HEK293 (cell line): ENCODE data around the gene KRTCAP3.

ENCODE experiments used
- CTCF ChIP-seq: fragments of 450-650 bp; formaldehyde crosslinking; IDR thresholded peaks from 2 replicates; pipeline ENCODE4 v1.5.1; 2016; ENCODE audit warnings: missing biosample characterization, missing genetic modification characterization
- ZNF140 ChIP-seq: fragments of 450-650 bp; formaldehyde crosslinking; IDR thresholded peaks from 2 replicates; pipeline ENCODE4 v1.5.1; 2016; ENCODE audit warnings: missing biosample characterization, missing genetic modification characterization
- ZNF16 ChIP-seq: fragments of 450-650 bp; formaldehyde crosslinking; IDR thresholded peaks from 2 replicates; pipeline ENCODE4 v1.5.1; 2016; ENCODE audit warnings: low read depth, missing biosample characterization, missing genetic modification characterization
- ZNF398 ChIP-seq: fragments of 450-650 bp; formaldehyde crosslinking; IDR thresholded peaks from 2 replicates; pipeline ENCODE4 v1.5.1; 2017; ENCODE audit warnings: missing biosample characterization, missing genetic modification characterization

- no peak for TF ChIP-seq CTCF (tag by site-specific recombination)
- no peak for TF ChIP-seq ZNF16 (tag by site-specific recombination)
- no peak for TF ChIP-seq ZNF398 (tag by site-specific recombination)
- TF ChIP-seq ZNF140 (tag by site-specific recombination), result no peak
Measured at GRCh38 chr2:27441958-27442919, at the start of gene KRTCAP3.
